Urothelium cell line (cell line): ENCODE measurements around the gene CFAP99.
"Not testable (repeated sequence)": the region's sequence is repeated elsewhere in the genome, so short reads cannot be mapped to it uniquely, and the experiment has no call there.

Experiments
- DNase-seq: peaks from one replicate; pipeline ENCODE4 v3.0.0; 2011; ENCODE audit warnings: low spot score, mixed read lengths
- FAIRE-seq: peaks from 2 replicates; lab custom pipeline; 2011; peaks lifted over from hg19 to GRCh38; lab: Jason Lieb, UNC

Gene CFAP99

GRCh38 chr4:2427383-2428334, 8.9 kb downstream of the CFAP99 start:
- no peak for DNase-seq
- no peak for FAIRE-seq

- FAIRE-seq (no peak), DNase-seq (no peak)
These were observed 9.9 kb downstream of the CFAP99 start for GRCh38 chr4:2428496-2429213.

- DNase-seq, FAIRE-seq: not testable (repeated sequence)
These were observed 11.4 kb downstream of the CFAP99 start for GRCh38 chr4:2429945-2430757.

GRCh38 chr4:2432004-2432403, 13.2 kb downstream of the CFAP99 start:
- FAIRE-seq (no peak), DNase-seq (no peak)

- DNase-seq, result no peak
These were observed 14.3 kb downstream of the CFAP99 start for GRCh38 chr4:2432991-2433530.

GRCh38 chr4:2433609-2434350, 15.0 kb downstream of the CFAP99 start:
- FAIRE-seq, result no peak
- no peak for DNase-seq

More at GRCh38 chr4:2432991-2433530, 14.3 kb downstream of the CFAP99 start:
- FAIRE-seq, result no peak

- no peak for DNase-seq
- no peak for FAIRE-seq
These were observed 15.7 kb downstream of the CFAP99 start for GRCh38 chr4:2434420-2434819.

GRCh38 chr4:2436301-2436700, 17.5 kb downstream of the CFAP99 start:
- DNase-seq, result no peak
- no peak for FAIRE-seq

GRCh38 chr4:2436761-2437474, 18.2 kb downstream of the CFAP99 start:
- FAIRE-seq, result no peak
- no peak for DNase-seq

GRCh38 chr4:2437475-2438215, 18.9 kb downstream of the CFAP99 start:
- no peak for DNase-seq
- no peak for FAIRE-seq

- DNase-seq (no peak), FAIRE-seq (no peak)
These were observed 20.3 kb downstream of the CFAP99 start for GRCh38 chr4:2438822-2439718.

GRCh38 chr4:2441393-2442174, 22.8 kb downstream of the CFAP99 start:
- DNase-seq, result peak; percentile 33
- no peak for FAIRE-seq

GRCh38 chr4:2442175-2442993, 23.6 kb downstream of the CFAP99 start:
- DNase-seq (no peak), FAIRE-seq (no peak)

GRCh38 chr4:2443061-2443730, 24.4 kb downstream of the CFAP99 start:
- FAIRE-seq, result no peak

GRCh38 chr4:2443956-2444740, 25.4 kb downstream of the CFAP99 start:
- FAIRE-seq, result no peak
- DNase-seq, result no peak

More at GRCh38 chr4:2443061-2443730, 24.4 kb downstream of the CFAP99 start:
- no peak for DNase-seq
